Thoracic aorta (tissue), 2 donors: ENCODE data around the gene SPAG16. TPM values are rescaled to one million over a fixed set of nuclear protein-coding genes. Genes with fewer than 3 reads are reported as not detected.

Experiments used
- ATAC-seq: fragments of 150-250 bp; one replicate; pipeline ENCODE4 v1.8.0; 2017; ENCODE audit warnings: low read depth; ENCODE audit not compliant: insufficient number of reproducible peaks, low FRiP score
- DNase-seq: peaks from one replicate; pipeline ENCODE4 v3.0.0-alpha.2; 2020; ENCODE audit warnings: low spot score
- H3K27ac ChIP-seq, 2 donors: fragments of 200-600 bp; sonication (generic); 1 replicate in 1 of 2; 2 replicates in 1 of 2; pipeline ENCODE4 v1.5.1; 2016; ENCODE audit warnings: mild to moderate bottlenecking in 2 of 2, moderate library complexity in 2 of 2
- H3K27me3 ChIP-seq: fragments of 200-600 bp; sonication (generic); replicated peaks from 2 replicates; pipeline ENCODE4 v1.6.0; 2016; ENCODE audit warnings: mild to moderate bottlenecking; ENCODE audit not compliant: insufficient read depth
- H3K36me3 ChIP-seq: fragments of 200-600 bp; sonication (generic); one replicate; pipeline ENCODE4 v1.5.1; 2016
- H3K4me1 ChIP-seq, 2 donors: fragments of 200-600 bp; sonication (generic); 1 replicate in 1 of 2; 2 replicates in 1 of 2; pipeline versions ENCODE4 v1.5.1 to v1.6.0; 2016; ENCODE audit warnings: low read depth in 2 of 2, mild to moderate bottlenecking in 1 of 2; ENCODE audit not compliant: control insufficient read depth in 1 of 2
- H3K4me3 ChIP-seq: fragments of 200-600 bp; sonication (generic); 2 replicates; pipeline ENCODE4 v1.5.1; 2016; ENCODE audit warnings: mild to moderate bottlenecking
- H3K9me3 ChIP-seq: fragments of 200-600 bp; sonication (generic); 2 replicates; pipeline ENCODE4 v1.5.1; 2016
- CTCF ChIP-seq: fragments of 200-600 bp; sonication (generic); IDR thresholded peaks from one replicate; pipeline ENCODE4 v1.5.1; 2019; ENCODE audit warnings: antibody characterized with exemption
- total RNA-seq, 2 donors: library from RNA; depleted of rRNA; stranded (reverse); fragments of >200 nt; gene quantifications; one replicate each; pipeline versions ENCODE4 v1.1.0 to v1.2.3, GENCODE V29; 2016

SPAG16 gene
- total RNA-seq, 2 donors from 2014 or later, result 7.4 to 26.3 TPM

- ATAC-seq (no peak), DNase-seq (no peak)
- Histone ChIP-seq H3K27ac (no peak overlapping the region), H3K4me1 (no peaks in the 10 kb centered on the region), H3K9me3 (no peaks in the 10 kb centered on the region), H3K27me3 (no peaks in the 10 kb centered on the region), H3K4me3 (no peak overlapping the region), H3K36me3 (no peaks in the 10 kb centered on the region)
- no peak for TF ChIP-seq CTCF
These were observed 979.9 kb downstream of the SPAG16 start for GRCh38 chr2:214264171-214264570.

GRCh38 chr2:214265991-214266489 lies 981.8 kb downstream of the SPAG16 start:
- DNase-seq (no peak), ATAC-seq (no peak)
- Histone ChIP-seq H3K27ac (no peak overlapping the region), H3K27me3 (no peaks in the 10 kb centered on the region), H3K4me3 (no peak overlapping the region), H3K36me3 (no peaks in the 10 kb centered on the region), H3K4me1 (no peaks in the 10 kb centered on the region), H3K9me3 (no peaks in the 10 kb centered on the region)
- TF ChIP-seq CTCF, result no peak

- Histone ChIP-seq H3K4me3 (no peak overlapping the region), H3K27ac (no peak overlapping the region), H3K27me3 (no peaks in the 10 kb centered on the region), H3K36me3 (no peaks in the 10 kb centered on the region), H3K9me3 (no peaks in the 10 kb centered on the region), H3K4me1 (no peaks in the 10 kb centered on the region)
- ATAC-seq (no peak), DNase-seq (no peak)
- TF ChIP-seq CTCF, result no peak
These were observed 993.6 kb downstream of the SPAG16 start for GRCh38 chr2:214277880-214278279.

GRCh38 chr2:214286011-214286410 lies 1001.7 kb downstream of the SPAG16 start:
- H3K27me3 ChIP-seq, result no peaks in the 10 kb centered on the region
- DNase-seq, result no peak
- no peaks in the 10 kb centered on the region for H3K9me3 ChIP-seq
- no peaks in the 10 kb centered on the region for H3K36me3 ChIP-seq
- no peak for TF ChIP-seq CTCF
- H3K27ac ChIP-seq, result no peak overlapping the region
- H3K4me3 ChIP-seq, result no peak overlapping the region
- H3K4me1 ChIP-seq, result no peaks in the 10 kb centered on the region
- ATAC-seq, result no peak

GRCh38 chr2:214293593-214293992 lies 1009.3 kb downstream of the SPAG16 start:
- no peaks in the 10 kb centered on the region for H3K4me1 ChIP-seq
- no peak for DNase-seq
- H3K9me3 ChIP-seq, result peaks cover 12% of the 10 kb centered on the region
- TF ChIP-seq CTCF, result no peak
- no peaks in the 10 kb centered on the region for H3K27me3 ChIP-seq
- no peak for ATAC-seq
- H3K4me3 ChIP-seq, result no peak overlapping the region
- H3K27ac ChIP-seq, result no peak overlapping the region
- no peaks in the 10 kb centered on the region for H3K36me3 ChIP-seq
